HFF-Myc (cell line): ENCODE results near the gene PKNOX1.
"Not testable (repeated sequence)": the region's sequence is repeated elsewhere in the genome, so short reads cannot be mapped to it uniquely, and the experiment has no call there.

ENCODE experiments used
- DNase-seq: peaks from one replicate; pipeline ENCODE4 v3.0.0-alpha.2; 2011; ENCODE audit warnings: low read depth; ENCODE audit errors: extremely low read depth
- H3K4me3 ChIP-seq: replicated peaks from 2 replicates; pipeline ENCODE4 v1.5.1; 2011; ENCODE audit warnings: low read depth, mild to moderate bottlenecking, control low read depth, low read length
- CTCF ChIP-seq: IDR thresholded peaks from 2 replicates; pipeline ENCODE4 v1.5.1; 2012; ENCODE audit warnings: mild to moderate bottlenecking, low read depth, low read length, control low read depth; ENCODE audit errors: missing control alignments

Gene PKNOX1

GRCh38 chr21:43034826-43035225, 60.5 kb downstream of the PKNOX1 start:
- TF ChIP-seq CTCF: no peak
- no peak for DNase-seq
- no peak overlapping the region for H3K4me3 ChIP-seq

- H3K4me3 ChIP-seq, DNase-seq: not testable (repeated sequence)
Measured at GRCh38 chr21:43036889-43037288, 62.5 kb downstream of the PKNOX1 start.

- DNase-seq: not testable (repeated sequence)
Measured at GRCh38 chr21:43037918-43038658, 63.7 kb downstream of the PKNOX1 start.

GRCh38 chr21:43038659-43039044, 64.3 kb downstream of the PKNOX1 start:
- not testable (repeated sequence) for H3K4me3 ChIP-seq, DNase-seq

More at GRCh38 chr21:43037918-43038658, 63.7 kb downstream of the PKNOX1 start:
- not testable (repeated sequence) for H3K4me3 ChIP-seq

- not testable (repeated sequence) for H3K4me3 ChIP-seq, DNase-seq
Measured at GRCh38 chr21:43042169-43042568, 67.8 kb downstream of the PKNOX1 start.

- H3K4me3 ChIP-seq, DNase-seq: not testable (repeated sequence)
Measured at GRCh38 chr21:43043291-43043690, 68.9 kb downstream of the PKNOX1 start.

GRCh38 chr21:43044547-43044946, 70.2 kb downstream of the PKNOX1 start:
- not testable (repeated sequence) for DNase-seq, H3K4me3 ChIP-seq

- not testable (repeated sequence) for H3K4me3 ChIP-seq, DNase-seq
Measured at GRCh38 chr21:43045165-43045875, 71.0 kb downstream of the PKNOX1 start.

- not testable (repeated sequence) for H3K4me3 ChIP-seq, DNase-seq
Measured at GRCh38 chr21:43045876-43046821, 71.8 kb downstream of the PKNOX1 start.

GRCh38 chr21:43053112-43053511, 78.8 kb downstream of the PKNOX1 start:
- H3K4me3 ChIP-seq: not testable (repeated sequence)

GRCh38 chr21:43062955-43063664, 88.7 kb downstream of the PKNOX1 start:
- DNase-seq, H3K4me3 ChIP-seq: not testable (repeated sequence)

More at GRCh38 chr21:43053112-43053511, 78.8 kb downstream of the PKNOX1 start:
- DNase-seq: not testable (repeated sequence)

- H3K4me3 ChIP-seq, DNase-seq: not testable (repeated sequence)
Measured at GRCh38 chr21:43064265-43064917, 90.0 kb downstream of the PKNOX1 start.

- DNase-seq, H3K4me3 ChIP-seq: not testable (repeated sequence)
Measured at GRCh38 chr21:43065991-43066390, 91.6 kb downstream of the PKNOX1 start.

- not testable (repeated sequence) for DNase-seq, H3K4me3 ChIP-seq
Measured at GRCh38 chr21:43066690-43067089, 92.3 kb downstream of the PKNOX1 start.

GRCh38 chr21:43068065-43068464, 93.7 kb downstream of the PKNOX1 start:
- H3K4me3 ChIP-seq, DNase-seq: not testable (repeated sequence)

GRCh38 chr21:43069682-43070081, 95.3 kb downstream of the PKNOX1 start:
- not testable (repeated sequence) for DNase-seq, H3K4me3 ChIP-seq
